Fibroblast of lung (primary cell): ENCODE data around the gene SPOCK1. TPM values are rescaled to one million over a fixed set of nuclear protein-coding genes. Genes with fewer than 3 reads are reported as not detected.

ENCODE experiments used
- DNase-seq, 2 donors: peaks; one replicate each; pipeline versions ENCODE4 v3.0.0 to v3.0.0-alpha.2; 2010; ENCODE audit warnings: low read depth in 2 of 2
- H2AFZ ChIP-seq: 2 replicates; pipeline ENCODE4 v1.5.1; 2012; ENCODE audit warnings: low read length, control low read depth, inconsistent platforms
- H3K27ac ChIP-seq: 2 replicates; pipeline ENCODE4 v1.5.1; 2011; ENCODE audit warnings: low read length, control low read depth; ENCODE audit not compliant: insufficient read depth
- H3K27me3 ChIP-seq: 2 replicates; pipeline ENCODE4 v1.5.1; 2011; ENCODE audit warnings: mild to moderate bottlenecking, low read length; ENCODE audit not compliant: control insufficient read depth, insufficient read depth
- H3K36me3 ChIP-seq: 2 replicates; pipeline ENCODE4 v1.5.1; 2011; ENCODE audit warnings: low read length; ENCODE audit not compliant: control insufficient read depth, insufficient read depth
- H3K4me1 ChIP-seq: 2 replicates; pipeline ENCODE4 v1.5.1; 2011; ENCODE audit warnings: low read length; ENCODE audit not compliant: control insufficient read depth, insufficient read depth; ENCODE audit errors: extremely low read depth
- H3K4me2 ChIP-seq: 2 replicates; pipeline ENCODE4 v1.5.1; 2011; ENCODE audit warnings: low read length, control low read depth; ENCODE audit not compliant: insufficient read depth; ENCODE audit errors: extremely low read depth
- H3K4me3 ChIP-seq, 4 experiments: fragments of 200-600 bp in 1 of 4; sonication (generic) in 1 of 4; replicated peaks in 1 of 4; 2 replicates each; pipeline ENCODE4 v1.5.1; 2011 to 2016; ENCODE audit warnings: low read length in 4 of 4, low read depth in 3 of 4, mild to moderate bottlenecking in 3 of 4, control low read depth in 2 of 4, inconsistent platforms in 1 of 4, mixed read lengths in 1 of 4; ENCODE audit not compliant: insufficient read depth in 1 of 4; ENCODE audit errors: control extremely low read depth in 1 of 4
- H3K79me2 ChIP-seq: 2 replicates; pipeline ENCODE4 v1.5.1; 2012; ENCODE audit warnings: mild to moderate bottlenecking, low read length, inconsistent platforms; ENCODE audit not compliant: control insufficient read depth, insufficient read depth
- H3K9ac ChIP-seq: 2 replicates; pipeline ENCODE4 v1.5.1; 2011; ENCODE audit warnings: mild to moderate bottlenecking, low read length, control low read depth; ENCODE audit not compliant: insufficient read depth
- H3K9me3 ChIP-seq: 2 replicates; pipeline ENCODE4 v1.5.1; 2012; ENCODE audit warnings: low read depth, low read length; ENCODE audit not compliant: control insufficient read depth, insufficient read depth
- H4K20me1 ChIP-seq: 2 replicates; pipeline ENCODE4 v1.5.1; 2011; ENCODE audit warnings: low read length; ENCODE audit not compliant: control insufficient read depth, insufficient read depth; ENCODE audit errors: extremely low read depth
- CTCF ChIP-seq, 2 donors: IDR thresholded peaks in 1 of 2; conservative IDR thresholded peaks in 1 of 2; 1 replicate in 1 of 2; 2 replicates in 1 of 2; pipeline ENCODE4 v1.5.1; 2011 to 2012; ENCODE audit warnings: low read length in 2 of 2, control low read depth in 1 of 2, inconsistent platforms in 1 of 2, low read depth in 1 of 2, mild to moderate bottlenecking in 1 of 2
- EZH2 ChIP-seq: IDR thresholded peaks from 2 replicates; pipeline ENCODE4 v1.5.1; 2012; ENCODE audit warnings: low read length, control low read depth, mild to moderate bottlenecking; ENCODE audit errors: missing control alignments
- polyA plus RNA-seq, 2 donors: library from polyadenylated mRNA; depleted of rRNA in 1 of 2; stranded (reverse) in 1 of 2; unstranded in 1 of 2; fragments of >200 nt; gene quantifications; 2 replicates each; pipeline ENCODE4 v1.2.1, GENCODE V29; 2011 to 2012; ENCODE audit warnings: missing spikeins in 1 of 2
- total RNA-seq: library from RNA; depleted of rRNA; stranded (reverse); fragments of >200 nt; gene quantifications from 2 replicates; pipeline ENCODE4 v1.2.1, GENCODE V29; 2014

Gene SPOCK1
- total and polyA plus RNA-seq, 2 donors (not counting 1 experiment from before 2014, with no cell fraction given): 11.1 to 34.9 TPM

- no peak overlapping the region for H3K4me2 ChIP-seq
- no peaks in the 10 kb centered on the region for H3K9me3 ChIP-seq
- H3K9ac ChIP-seq: no peak overlapping the region
- no peaks in the 10 kb centered on the region for H3K27me3 ChIP-seq
- no peaks in the 10 kb centered on the region for H3K36me3 ChIP-seq
- H4K20me1 ChIP-seq: no peaks in the 10 kb centered on the region
- no peaks in the 10 kb centered on the region for H3K4me1 ChIP-seq
- DNase-seq: no peak
- no peak for TF ChIP-seq CTCF (conservative IDR thresholded peaks at IDR 0.05 in 1 of 2, IDR thresholded peaks at IDR 0.05 in 1 of 2; ENCODE audit: low read depth in 1 of 2, low read length in 2 of 2)
- TF ChIP-seq EZH2: no peak
- no peaks in the 10 kb centered on the region for H3K79me2 ChIP-seq
- no peak overlapping the region for H2AFZ ChIP-seq
- H3K27ac ChIP-seq: no peak overlapping the region
- H3K4me3 ChIP-seq: no peak overlapping the region
Measured at GRCh38 chr5:137061382-137061781, 437.7 kb downstream of the SPOCK1 start.

- no peaks in the 10 kb centered on the region for H3K9me3 ChIP-seq
- no peak for DNase-seq
- no peak overlapping the region for H2AFZ ChIP-seq
- no peak for TF ChIP-seq CTCF (conservative IDR thresholded peaks at IDR 0.05 in 1 of 2, IDR thresholded peaks at IDR 0.05 in 1 of 2; ENCODE audit: low read depth in 1 of 2, low read length in 2 of 2)
- TF ChIP-seq EZH2: no peak
- H3K27me3 ChIP-seq: no peaks in the 10 kb centered on the region
- no peak overlapping the region for H3K27ac ChIP-seq
- no peak overlapping the region for H3K4me2 ChIP-seq
- no peak overlapping the region for H3K9ac ChIP-seq
- no peaks in the 10 kb centered on the region for H3K4me1 ChIP-seq
- H3K36me3 ChIP-seq: no peaks in the 10 kb centered on the region
- H3K4me3 ChIP-seq: no peak overlapping the region
- H4K20me1 ChIP-seq: no peaks in the 10 kb centered on the region
- no peaks in the 10 kb centered on the region for H3K79me2 ChIP-seq
Measured at GRCh38 chr5:137058089-137058488, 441.0 kb downstream of the SPOCK1 start.

GRCh38 chr5:137056676-137057075 is 442.4 kb downstream of the SPOCK1 start:
- H3K79me2 ChIP-seq: no peaks in the 10 kb centered on the region
- H3K27me3 ChIP-seq: no peaks in the 10 kb centered on the region
- H3K9me3 ChIP-seq: no peaks in the 10 kb centered on the region
- H3K4me3 ChIP-seq: no peak overlapping the region
- H3K4me1 ChIP-seq: no peaks in the 10 kb centered on the region
- no peak overlapping the region for H3K27ac ChIP-seq
- H2AFZ ChIP-seq: no peak overlapping the region
- no peaks in the 10 kb centered on the region for H3K36me3 ChIP-seq
- no peak overlapping the region for H3K4me2 ChIP-seq
- no peak for DNase-seq
- H4K20me1 ChIP-seq: no peaks in the 10 kb centered on the region
- H3K9ac ChIP-seq: no peak overlapping the region
- TF ChIP-seq EZH2: no peak
- no peak for TF ChIP-seq CTCF (conservative IDR thresholded peaks at IDR 0.05 in 1 of 2, IDR thresholded peaks at IDR 0.05 in 1 of 2; ENCODE audit: low read depth in 1 of 2, low read length in 2 of 2)
